ENCODE measurements around the gene MTMR10.

- TF ChIP-seq CTCF (IDR thresholded peaks at IDR 0.05), result no peak
- TF ChIP-seq POLR2A (IDR thresholded peaks at IDR 0.05), result no peak
Measured at GRCh38 chr15:31024330-31024729, 32.9 kb upstream of the MTMR10 start.
